ENCODE measurements around the gene NOD1.

DNA sequence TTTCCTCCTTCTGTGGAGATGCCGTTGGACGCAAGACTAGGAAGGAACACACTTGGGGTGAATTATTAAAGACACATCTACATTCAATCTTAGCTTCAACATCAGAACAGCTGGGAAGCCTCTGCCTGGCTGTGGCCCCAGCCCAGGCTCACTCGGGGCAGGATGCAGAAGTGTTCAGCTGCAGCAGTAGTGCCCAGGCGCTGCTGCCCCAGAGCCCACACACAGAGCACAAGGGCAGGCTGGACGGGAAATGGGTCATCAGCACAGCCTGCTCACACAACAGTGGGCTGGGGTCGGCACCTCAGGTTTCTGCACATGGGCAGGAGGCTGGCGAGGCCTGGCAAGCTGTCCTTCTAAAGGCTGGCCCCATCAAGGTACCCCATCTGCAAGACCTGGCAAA lies 42.5 kb downstream of the NOD1 start:
- TF ChIP-seq, protein P1, sequence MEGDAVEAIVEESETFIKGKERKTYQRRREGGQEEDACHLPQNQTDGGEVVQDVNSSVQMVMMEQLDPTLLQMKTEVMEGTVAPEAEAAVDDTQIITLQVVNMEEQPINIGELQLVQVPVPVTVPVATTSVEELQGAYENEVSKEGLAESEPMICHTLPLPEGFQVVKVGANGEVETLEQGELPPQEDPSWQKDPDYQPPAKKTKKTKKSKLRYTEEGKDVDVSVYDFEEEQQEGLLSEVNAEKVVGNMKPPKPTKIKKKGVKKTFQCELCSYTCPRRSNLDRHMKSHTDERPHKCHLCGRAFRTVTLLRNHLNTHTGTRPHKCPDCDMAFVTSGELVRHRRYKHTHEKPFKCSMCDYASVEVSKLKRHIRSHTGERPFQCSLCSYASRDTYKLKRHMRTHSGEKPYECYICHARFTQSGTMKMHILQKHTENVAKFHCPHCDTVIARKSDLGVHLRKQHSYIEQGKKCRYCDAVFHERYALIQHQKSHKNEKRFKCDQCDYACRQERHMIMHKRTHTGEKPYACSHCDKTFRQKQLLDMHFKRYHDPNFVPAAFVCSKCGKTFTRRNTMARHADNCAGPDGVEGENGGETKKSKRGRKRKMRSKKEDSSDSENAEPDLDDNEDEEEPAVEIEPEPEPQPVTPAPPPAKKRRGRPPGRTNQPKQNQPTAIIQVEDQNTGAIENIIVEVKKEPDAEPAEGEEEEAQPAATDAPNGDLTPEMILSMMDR (IDR thresholded peaks at IDR 0.05), result no peak
- no peak for TF ChIP-seq POLR2A (IDR thresholded peaks at IDR 0.05)
